ENCODE data around the gene CARNS1.

DNA sequence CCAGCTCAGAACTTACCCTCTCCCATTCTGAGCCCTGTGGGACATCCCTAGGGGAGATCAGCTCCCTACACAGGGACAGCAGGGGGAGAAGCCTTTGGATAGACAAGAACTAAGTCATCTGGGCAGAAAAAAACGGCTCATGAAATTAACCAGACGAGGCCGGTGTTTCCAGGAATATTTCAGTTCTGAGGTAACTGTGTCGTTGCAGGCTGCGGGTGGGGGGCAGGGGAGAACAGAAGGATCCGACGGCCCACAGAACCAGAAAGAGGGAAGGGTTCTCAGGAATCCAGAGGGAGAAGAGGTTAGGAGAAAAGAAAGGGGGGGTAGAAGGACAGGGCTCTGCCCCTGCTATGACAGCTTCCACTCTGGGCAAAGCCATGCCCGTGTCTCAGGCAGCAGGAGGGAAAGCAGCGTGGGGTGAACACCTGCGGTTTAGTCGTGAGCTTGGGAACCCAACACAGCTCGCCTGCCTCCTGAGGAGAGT lies 45.6 kb upstream of the CARNS1 start:
- no peak for TF ChIP-seq CTCF (IDR thresholded peaks at IDR 0.05)
- TF ChIP-seq, protein P1, sequence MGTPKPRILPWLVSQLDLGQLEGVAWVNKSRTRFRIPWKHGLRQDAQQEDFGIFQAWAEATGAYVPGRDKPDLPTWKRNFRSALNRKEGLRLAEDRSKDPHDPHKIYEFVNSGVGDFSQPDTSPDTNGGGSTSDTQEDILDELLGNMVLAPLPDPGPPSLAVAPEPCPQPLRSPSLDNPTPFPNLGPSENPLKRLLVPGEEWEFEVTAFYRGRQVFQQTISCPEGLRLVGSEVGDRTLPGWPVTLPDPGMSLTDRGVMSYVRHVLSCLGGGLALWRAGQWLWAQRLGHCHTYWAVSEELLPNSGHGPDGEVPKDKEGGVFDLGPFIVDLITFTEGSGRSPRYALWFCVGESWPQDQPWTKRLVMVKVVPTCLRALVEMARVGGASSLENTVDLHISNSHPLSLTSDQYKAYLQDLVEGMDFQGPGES (IDR thresholded peaks at IDR 0.05; ENCODE audit: low read depth, low read length): no peak
- no peak for TF ChIP-seq EP300 (IDR thresholded peaks at IDR 0.05; ENCODE audit: borderline replicate concordance in 1 of 2, low read depth in 1 of 2, low read length in 1 of 2)
- no peak for TF ChIP-seq EZH2phosphoT487 (IDR thresholded peaks at IDR 0.05; ENCODE audit: borderline replicate concordance, low read depth)
- no peak for TF ChIP-seq GABPA (IDR thresholded peaks at IDR 0.05; ENCODE audit: low read depth)
- TF ChIP-seq RXRA (IDR thresholded peaks at IDR 0.05; ENCODE audit: borderline replicate concordance, low read depth): no peak
- TF ChIP-seq POLR2AphosphoS5 (IDR thresholded peaks at IDR 0.05; ENCODE audit: low read depth, low read length): no peak
- no peak for TF ChIP-seq REST (IDR thresholded peaks at IDR 0.05; ENCODE audit: low read depth, low read length)
- no peak for TF ChIP-seq CHD2 (IDR thresholded peaks at IDR 0.05; ENCODE audit: low read length, partially characterized antibody)
- TF ChIP-seq RCOR1 (IDR thresholded peaks at IDR 0.05; ENCODE audit: low read length): no peak
- no peak for TF ChIP-seq YY1 (IDR thresholded peaks at IDR 0.05; ENCODE audit: low read depth)
- TF ChIP-seq NRF1 (IDR thresholded peaks at IDR 0.05; ENCODE audit: low read depth, low read length): no peak
